HG03354 (cell line): ENCODE data around the gene PRKCH.

Source experiments
- ATAC-seq: cut with Tn5 transposase; IDR thresholded peaks from one replicate; pipeline ENCODE4 v1.9.1; 2021; ENCODE audit warnings: mild to moderate bottlenecking; ENCODE audit not compliant: unreplicated experiment, poor library complexity, severe bottlenecking

The PRKCH gene

DNA sequence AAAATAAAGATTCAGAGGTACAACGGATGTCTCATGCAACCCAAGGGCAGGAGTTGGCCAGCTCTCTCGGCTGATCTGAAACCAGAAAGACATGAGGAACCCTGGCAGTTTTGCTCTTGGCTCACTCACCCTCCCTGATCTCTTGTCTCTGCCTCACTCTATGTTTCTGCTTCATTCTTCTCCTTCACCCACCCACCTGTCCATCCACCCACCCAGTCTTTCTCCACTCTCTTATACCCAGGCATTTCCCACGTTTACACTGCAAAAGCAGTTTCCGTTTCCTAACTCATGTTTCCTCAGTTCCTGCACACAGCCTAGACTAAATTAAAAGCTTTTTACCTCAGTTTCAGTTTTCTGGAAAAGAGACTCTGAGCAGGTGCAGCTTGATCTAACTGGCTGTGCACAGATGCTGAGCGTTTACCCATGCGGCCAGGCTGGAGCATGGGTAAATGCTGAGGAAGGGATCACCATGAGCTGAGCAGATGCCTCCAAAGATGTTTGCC is 157.6 kb downstream of the PRKCH start:
- ATAC-seq, result peak; percentile 62

- no peak for ATAC-seq
Observed at GRCh38 chr14:61479746-61480502, 158.5 kb downstream of the PRKCH start.

DNA sequence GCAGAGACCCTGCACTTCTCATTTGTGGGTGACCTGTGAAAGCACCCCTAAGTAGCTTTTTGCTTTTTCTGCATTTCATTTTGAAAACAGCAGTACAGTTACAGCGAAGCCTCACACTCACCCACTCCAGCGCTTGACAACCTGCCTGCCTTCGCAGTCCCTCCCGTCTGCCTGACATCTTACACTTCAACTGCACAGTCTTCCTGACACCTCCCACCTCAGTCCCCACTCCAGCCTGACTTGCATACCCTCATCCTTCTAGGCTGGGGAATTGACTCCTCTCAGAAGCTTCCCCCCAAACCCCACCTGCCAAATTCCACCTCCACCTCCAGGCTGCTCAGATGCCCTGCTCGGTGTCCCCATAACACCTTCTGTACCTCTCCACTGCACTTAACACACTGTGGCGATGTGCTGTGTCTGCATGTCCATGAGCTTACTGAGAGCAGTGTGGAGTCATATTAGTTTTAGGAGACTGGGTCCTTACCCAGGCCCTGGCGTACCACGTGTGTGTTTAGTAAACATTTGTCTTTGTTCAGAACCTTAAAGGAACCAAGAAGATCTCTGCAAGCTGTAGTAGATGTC is 159.4 kb downstream of the PRKCH start:
- no peak for ATAC-seq

DNA sequence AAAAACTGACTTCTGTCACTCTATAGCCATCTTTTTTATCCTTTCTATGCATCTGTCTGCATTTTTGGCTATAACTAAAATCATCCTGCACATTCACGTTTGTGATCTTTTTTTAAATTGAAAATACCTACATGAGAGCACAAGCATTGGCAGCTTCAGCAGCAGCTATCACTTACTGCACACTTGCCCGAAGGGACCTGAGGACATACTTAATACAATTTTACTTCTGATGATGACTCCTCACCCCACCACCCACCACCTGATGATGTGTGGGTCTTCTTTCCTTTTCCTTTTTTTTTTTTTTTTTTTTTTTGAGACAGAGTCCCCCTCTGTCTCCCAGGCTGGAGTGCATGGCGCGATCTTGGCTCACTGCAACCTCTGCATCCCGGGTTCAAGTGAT is 160.3 kb downstream of the PRKCH start:
- no peak for ATAC-seq

DNA sequence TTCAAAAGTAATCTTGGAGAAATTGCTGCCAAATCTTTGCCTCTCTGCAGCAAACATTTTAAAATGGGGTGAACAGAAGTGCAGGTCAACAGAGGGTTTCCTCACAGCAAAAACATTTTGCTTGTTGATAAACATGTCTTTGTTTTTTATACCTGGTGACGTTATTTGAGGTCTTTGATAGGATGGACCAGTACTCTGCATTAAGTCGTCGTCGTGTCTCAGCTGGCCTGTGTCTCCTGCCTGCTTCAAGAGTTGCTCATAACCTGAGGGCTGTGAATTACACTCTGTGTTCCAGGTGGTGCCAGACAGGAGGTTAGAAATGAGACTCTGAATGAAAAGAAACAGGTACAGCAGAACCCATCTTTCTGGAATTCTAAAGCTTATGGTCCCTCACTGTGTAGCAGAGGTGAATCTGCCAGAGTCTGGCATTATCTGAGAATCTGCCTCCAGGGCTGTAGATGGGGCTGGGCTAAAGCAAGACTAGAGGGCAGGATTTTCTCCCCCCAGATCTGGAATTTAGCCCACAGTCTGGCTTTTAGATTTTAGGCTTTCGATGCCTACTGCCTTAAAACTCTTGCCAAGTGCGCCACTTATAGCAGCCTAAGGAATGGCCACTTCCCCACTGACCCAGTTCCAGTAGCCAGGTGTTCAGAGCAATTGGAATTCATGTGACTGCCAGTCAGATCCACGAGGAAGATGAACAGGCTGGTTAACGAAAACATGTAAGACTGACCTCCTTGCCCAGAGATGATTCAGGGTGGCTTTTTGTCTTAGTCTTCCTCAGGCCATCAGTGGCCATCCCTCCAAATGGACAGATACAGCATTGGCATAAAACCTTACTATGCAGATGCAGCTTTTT is 161.2 kb downstream of the PRKCH start:
- ATAC-seq, result no peak

DNA sequence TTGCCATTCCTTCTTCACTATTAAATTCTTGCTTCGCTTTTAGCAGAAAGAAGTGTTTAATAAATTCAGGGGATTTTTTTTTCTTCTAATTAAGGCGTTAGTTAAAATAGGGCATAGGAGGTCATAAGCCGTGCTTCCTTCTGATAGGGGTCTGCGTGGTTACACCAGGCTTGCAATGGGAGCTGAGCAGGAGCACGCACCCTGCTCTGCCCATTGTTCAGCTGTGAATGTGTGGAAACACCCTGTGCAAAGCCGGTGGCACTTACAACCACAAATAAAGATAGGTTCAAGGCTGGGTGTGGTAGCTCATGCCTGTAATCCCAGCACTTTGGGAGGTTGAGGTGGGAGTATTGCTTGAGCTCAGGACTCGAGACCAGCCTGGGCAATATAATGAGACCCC is 162.1 kb downstream of the PRKCH start:
- ATAC-seq, result no peak

DNA sequence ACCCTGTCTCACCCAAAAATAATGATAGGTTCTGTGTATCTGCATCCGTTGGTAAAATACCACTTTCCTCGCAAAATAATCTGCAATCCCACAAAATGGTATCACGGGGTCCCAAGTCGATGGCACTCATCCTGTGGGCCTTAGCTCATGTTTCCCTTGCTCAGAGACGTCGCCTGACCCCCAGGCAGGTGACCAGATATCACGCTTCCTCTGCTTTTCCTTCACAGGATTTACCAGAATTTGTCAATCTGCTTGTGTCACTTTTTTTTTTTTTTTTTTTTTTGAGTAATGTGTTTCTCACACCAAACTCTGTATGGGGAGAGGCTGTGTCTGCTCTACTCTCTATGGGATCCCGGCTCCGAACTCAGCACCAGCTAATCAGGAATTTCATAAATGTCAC is 162.7 kb downstream of the PRKCH start:
- no peak for ATAC-seq

DNA sequence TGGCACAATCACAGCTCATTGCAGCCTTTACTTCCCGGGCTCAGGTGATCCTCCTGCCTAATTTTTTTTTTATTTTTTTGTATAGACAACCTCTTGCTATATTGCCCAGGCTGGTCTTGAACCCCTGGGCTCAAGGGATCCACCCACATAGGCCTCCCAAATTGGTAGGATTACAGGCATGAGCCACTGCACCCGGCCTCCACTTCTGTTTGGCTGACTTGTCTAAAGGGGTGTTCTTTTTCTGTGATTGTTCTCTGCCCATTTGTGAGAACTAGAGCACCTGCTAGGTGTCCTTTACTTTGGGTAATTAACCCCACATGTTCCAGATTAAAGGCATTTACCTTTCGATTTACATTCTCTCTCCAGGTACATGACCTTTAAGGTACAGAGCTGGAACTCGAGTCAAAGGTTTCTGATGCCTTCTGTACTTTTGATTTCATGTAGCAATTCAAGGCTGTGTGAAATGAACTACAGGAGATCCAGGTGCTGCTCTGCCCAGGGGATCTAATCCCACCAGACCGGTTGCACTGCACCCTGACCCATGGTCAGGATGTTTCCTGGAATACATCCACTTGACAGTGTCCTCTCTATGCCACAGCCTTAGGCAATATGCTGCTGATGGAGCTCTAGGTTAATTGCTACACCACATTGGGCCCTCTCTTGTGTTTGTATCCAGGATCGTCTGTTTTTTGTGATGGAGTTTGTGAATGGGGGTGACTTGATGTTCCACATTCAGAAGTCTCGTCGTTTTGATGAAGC is 163.6 kb downstream of the PRKCH start:
- ATAC-seq, result no peak

- no peak for ATAC-seq
Observed at GRCh38 chr14:61485661-61486060, 164.3 kb downstream of the PRKCH start.

GRCh38 chr14:61486930-61487495 is 165.6 kb downstream of the PRKCH start:
- no peak for ATAC-seq

DNA sequence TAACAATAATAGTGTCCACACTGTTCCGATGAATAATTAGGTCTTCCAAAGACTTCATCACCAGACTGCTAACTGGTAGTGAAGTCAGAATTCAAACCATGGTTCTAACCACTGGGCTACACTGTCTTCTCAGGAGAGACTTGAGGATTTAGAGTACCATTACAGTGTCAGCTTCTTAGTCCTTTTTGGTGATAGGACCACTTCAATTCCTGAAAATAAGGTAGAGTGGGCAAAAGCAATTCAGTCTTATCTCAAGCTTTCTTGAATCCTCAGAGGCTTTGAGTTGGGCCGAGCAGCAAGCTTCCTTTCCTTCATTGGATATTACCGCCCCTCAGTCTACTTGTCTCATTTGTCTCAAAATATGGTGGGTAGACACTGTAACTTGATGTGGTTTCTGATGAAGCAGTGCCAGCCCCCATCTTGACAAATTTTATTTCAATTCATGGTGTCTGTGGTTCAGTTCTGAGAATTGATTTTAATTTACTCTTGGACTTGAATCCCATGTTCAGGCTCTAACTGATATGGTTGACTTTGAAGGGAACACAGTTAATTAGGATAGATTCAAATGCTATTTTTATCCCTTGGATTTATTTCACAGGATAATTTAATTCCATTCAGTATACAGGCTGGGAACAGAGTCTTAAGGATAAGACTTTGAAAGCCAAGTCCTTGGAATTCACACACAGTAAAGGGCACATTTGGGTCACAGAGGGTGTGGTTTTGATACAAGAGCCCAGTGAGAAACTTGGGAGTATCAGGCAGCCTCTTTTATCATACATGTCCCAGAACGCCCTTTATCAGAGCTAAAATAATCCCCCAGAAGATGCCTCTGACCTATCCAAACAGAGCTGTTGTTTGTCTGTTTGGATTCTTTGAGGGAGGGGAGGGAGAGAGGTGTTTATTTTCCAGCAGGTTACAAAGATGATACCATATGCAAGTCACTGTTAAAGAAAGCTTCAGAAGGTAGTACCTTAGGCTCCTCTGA is 167.3 kb downstream of the PRKCH start:
- no peak for ATAC-seq

- ATAC-seq, result no peak
Observed at GRCh38 chr14:61489512-61489911, 168.1 kb downstream of the PRKCH start.

DNA sequence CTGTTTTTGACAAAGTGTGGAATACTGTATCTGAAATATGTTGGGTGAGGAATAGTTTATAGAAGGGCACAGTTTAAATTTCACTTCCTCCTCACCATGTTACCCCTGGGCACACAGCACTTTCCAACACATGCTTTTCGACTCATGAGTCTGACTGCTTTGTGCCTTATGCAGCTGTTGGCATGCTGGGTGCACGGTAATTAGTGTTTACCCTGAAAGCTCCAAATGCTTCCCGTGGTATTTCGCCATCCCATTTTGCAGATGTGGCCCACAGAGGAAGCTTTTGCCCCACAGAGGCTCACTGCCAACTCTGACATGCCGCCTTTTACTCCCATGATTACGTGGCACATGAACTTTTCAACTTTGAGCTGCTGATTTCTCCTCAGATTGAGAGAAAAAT is 168.6 kb downstream of the PRKCH start:
- no peak for ATAC-seq

- ATAC-seq, result no peak
Observed at GRCh38 chr14:61491224-61491623, 169.8 kb downstream of the PRKCH start.

GRCh38 chr14:61491876-61492434 is 170.6 kb downstream of the PRKCH start:
- ATAC-seq, result no peak

- no peak for ATAC-seq
Observed at GRCh38 chr14:61492474-61492873, 171.1 kb downstream of the PRKCH start.

- ATAC-seq, result no peak
Observed at GRCh38 chr14:61493239-61493638, 171.9 kb downstream of the PRKCH start.

GRCh38 chr14:61494018-61494417 is 172.6 kb downstream of the PRKCH start:
- no peak for ATAC-seq
